ENCODE data around the gene PCGF5. TPM values are rescaled to one million over a fixed set of nuclear protein-coding genes. Genes with fewer than 3 reads are reported as not detected.

Gene PCGF5
- total and polyA plus RNA-seq, 2 experiments from 2014 or later: 7.7 to 8.7 TPM

DNA sequence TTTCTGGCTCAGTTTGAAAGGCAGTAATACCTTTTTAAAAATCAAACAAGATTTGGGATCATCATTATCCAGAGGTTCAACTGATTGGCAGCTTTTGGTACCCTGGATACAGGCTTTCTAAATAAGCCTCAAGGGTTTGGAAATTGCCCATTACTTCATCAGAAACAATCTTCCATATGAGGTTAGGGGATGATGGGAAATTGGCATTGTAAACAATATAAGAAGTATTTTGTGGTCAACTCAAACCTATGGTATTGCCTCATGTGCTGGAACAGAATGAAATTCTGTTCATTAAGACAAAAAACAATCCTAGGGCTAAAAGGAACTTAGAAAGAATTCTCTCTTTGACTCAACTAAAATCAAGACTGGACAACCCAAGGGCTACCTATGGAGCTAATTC is 97.1 kb downstream of the PCGF5 start:
- Mint-ChIP-seq H3K36me3 (ENCODE audit: low read depth) (no peaks in the 10 kb centered on the region), H3K4me1 (no peaks in the 10 kb centered on the region), H3K4me3 (no peak overlapping the region), H3K27me3 (ENCODE audit: insufficient read depth, low read depth, poor library complexity) (peaks cover 1% of the 10 kb centered on the region), H3K27ac (no peak overlapping the region), H3K9me3 (no peaks in the 10 kb centered on the region)
- no peaks in the 10 kb centered on the region for H3F3A ChIP-seq (replicated peaks; ENCODE audit: low read depth)
- H3K79me2 ChIP-seq (replicated peaks; ENCODE audit: insufficient read depth): no peaks in the 10 kb centered on the region
- H4K20me1 ChIP-seq (replicated peaks; ENCODE audit: insufficient read depth): no peaks in the 10 kb centered on the region
- no peaks in the 10 kb centered on the region for H3K36me3 ChIP-seq (ENCODE audit: insufficient read depth)
- H2AFZ ChIP-seq: no peak overlapping the region
- H3K27ac ChIP-seq (ENCODE audit: low read depth): no peak overlapping the region
- H3K4me3 ChIP-seq: no peak overlapping the region
- DNase-seq (ENCODE audit: low spot score) (no peak), ATAC-seq (no peak)
- H3K4me2 ChIP-seq: no peak overlapping the region
- H3K9me2 ChIP-seq (ENCODE audit: insufficient read depth): no peaks in the 10 kb centered on the region
- H3K4me1 ChIP-seq (ENCODE audit: insufficient read depth): no peaks in the 10 kb centered on the region
- H3K27me3 ChIP-seq (ENCODE audit: insufficient read depth): no peaks in the 10 kb centered on the region
- TF ChIP-seq, protein P1, sequence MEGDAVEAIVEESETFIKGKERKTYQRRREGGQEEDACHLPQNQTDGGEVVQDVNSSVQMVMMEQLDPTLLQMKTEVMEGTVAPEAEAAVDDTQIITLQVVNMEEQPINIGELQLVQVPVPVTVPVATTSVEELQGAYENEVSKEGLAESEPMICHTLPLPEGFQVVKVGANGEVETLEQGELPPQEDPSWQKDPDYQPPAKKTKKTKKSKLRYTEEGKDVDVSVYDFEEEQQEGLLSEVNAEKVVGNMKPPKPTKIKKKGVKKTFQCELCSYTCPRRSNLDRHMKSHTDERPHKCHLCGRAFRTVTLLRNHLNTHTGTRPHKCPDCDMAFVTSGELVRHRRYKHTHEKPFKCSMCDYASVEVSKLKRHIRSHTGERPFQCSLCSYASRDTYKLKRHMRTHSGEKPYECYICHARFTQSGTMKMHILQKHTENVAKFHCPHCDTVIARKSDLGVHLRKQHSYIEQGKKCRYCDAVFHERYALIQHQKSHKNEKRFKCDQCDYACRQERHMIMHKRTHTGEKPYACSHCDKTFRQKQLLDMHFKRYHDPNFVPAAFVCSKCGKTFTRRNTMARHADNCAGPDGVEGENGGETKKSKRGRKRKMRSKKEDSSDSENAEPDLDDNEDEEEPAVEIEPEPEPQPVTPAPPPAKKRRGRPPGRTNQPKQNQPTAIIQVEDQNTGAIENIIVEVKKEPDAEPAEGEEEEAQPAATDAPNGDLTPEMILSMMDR (conservative IDR thresholded peaks at IDR 0.05; ENCODE audit: low read depth in 2 of 2): no peak
- TF ChIP-seq, protein P2, sequence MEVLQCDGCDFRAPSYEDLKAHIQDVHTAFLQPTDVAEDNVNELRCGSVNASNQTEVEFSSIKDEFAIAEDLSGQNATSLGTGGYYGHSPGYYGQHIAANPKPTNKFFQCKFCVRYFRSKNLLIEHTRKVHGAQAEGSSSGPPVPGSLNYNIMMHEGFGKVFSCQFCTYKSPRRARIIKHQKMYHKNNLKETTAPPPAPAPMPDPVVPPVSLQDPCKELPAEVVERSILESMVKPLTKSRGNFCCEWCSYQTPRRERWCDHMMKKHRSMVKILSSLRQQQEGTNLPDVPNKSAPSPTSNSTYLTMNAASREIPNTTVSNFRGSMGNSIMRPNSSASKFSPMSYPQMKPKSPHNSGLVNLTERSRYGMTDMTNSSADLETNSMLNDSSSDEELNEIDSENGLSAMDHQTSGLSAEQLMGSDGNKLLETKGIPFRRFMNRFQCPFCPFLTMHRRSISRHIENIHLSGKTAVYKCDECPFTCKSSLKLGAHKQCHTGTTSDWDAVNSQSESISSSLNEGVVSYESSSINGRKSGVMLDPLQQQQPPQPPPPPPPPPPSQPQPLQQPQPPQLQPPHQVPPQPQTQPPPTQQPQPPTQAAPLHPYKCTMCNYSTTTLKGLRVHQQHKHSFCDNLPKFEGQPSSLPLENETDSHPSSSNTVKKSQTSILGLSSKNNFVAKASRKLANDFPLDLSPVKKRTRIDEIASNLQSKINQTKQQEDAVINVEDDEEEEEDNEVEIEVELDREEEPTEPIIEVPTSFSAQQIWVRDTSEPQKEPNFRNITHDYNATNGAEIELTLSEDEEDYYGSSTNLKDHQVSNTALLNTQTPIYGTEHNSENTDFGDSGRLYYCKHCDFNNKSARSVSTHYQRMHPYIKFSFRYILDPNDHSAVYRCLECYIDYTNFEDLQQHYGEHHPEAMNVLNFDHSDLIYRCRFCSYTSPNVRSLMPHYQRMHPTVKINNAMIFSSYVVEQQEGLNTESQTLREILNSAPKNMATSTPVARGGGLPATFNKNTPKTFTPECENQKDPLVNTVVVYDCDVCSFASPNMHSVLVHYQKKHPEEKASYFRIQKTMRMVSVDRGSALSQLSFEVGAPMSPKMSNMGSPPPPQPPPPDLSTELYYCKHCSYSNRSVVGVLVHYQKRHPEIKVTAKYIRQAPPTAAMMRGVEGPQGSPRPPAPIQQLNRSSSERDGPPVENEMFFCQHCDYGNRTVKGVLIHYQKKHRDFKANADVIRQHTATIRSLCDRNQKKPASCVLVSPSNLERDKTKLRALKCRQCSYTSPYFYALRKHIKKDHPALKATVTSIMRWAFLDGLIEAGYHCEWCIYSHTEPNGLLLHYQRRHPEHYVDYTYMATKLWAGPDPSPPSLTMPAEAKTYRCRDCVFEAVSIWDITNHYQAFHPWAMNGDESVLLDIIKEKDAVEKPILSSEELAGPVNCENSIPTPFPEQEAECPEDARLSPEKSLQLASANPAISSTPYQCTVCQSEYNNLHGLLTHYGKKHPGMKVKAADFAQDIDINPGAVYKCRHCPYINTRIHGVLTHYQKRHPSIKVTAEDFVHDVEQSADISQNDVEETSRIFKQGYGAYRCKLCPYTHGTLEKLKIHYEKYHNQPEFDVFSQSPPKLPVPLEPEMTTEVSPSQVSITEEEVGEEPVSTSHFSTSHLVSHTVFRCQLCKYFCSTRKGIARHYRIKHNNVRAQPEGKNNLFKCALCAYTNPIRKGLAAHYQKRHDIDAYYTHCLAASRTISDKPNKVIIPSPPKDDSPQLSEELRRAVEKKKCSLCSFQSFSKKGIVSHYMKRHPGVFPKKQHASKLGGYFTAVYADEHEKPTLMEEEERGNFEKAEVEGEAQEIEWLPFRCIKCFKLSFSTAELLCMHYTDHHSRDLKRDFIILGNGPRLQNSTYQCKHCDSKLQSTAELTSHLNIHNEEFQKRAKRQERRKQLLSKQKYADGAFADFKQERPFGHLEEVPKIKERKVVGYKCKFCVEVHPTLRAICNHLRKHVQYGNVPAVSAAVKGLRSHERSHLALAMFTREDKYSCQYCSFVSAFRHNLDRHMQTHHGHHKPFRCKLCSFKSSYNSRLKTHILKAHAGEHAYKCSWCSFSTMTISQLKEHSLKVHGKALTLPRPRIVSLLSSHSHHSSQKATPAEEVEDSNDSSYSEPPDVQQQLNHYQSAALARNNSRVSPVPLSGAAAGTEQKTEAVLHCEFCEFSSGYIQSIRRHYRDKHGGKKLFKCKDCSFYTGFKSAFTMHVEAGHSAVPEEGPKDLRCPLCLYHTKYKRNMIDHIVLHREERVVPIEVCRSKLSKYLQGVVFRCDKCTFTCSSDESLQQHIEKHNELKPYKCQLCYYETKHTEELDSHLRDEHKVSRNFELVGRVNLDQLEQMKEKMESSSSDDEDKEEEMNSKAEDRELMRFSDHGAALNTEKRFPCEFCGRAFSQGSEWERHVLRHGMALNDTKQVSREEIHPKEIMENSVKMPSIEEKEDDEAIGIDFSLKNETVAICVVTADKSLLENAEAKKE (CRISPR knock-in tag; IDR thresholded peaks at IDR 0.05): no peak

DNA sequence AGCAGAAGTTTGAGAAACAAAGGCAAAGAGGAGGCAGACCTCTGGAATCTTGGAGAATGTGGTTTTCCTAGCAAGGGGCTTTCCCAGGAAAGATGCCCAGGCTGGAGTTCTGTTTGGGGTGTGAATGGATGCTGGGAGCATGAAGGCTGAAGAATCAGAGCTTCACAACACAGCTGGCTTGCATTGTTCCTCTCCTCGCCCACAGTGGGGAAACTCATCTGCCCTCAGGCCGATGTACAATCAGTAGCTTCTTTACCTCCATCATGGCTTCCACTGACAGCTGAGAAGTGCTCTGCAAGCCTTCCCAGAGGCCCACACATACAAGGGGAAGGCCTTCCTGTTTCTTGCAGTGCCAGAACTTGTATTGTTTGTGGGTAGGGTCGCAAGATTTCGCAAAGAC is 98.9 kb downstream of the PCGF5 start:
- Histone ChIP-seq H3F3A (replicated peaks; ENCODE audit: low read depth) (no peaks in the 10 kb centered on the region), H2AFZ (no peak overlapping the region), H3K79me2 (replicated peaks; ENCODE audit: insufficient read depth) (no peaks in the 10 kb centered on the region), H3K4me3 (no peak overlapping the region), H3K27ac (ENCODE audit: low read depth) (no peak overlapping the region), H3K4me2 (no peak overlapping the region), H3K36me3 (ENCODE audit: insufficient read depth) (no peaks in the 10 kb centered on the region), H3K4me1 (ENCODE audit: insufficient read depth) (no peaks in the 10 kb centered on the region), H4K20me1 (replicated peaks; ENCODE audit: insufficient read depth) (no peaks in the 10 kb centered on the region), H3K9me2 (ENCODE audit: insufficient read depth) (no peaks in the 10 kb centered on the region), H3K27me3 (ENCODE audit: insufficient read depth) (no peaks in the 10 kb centered on the region)
- Mint-ChIP-seq H3K4me1 (no peaks in the 10 kb centered on the region), H3K4me3 (no peak overlapping the region), H3K9me3 (peaks cover 7% of the 10 kb centered on the region), H3K36me3 (ENCODE audit: low read depth) (peaks cover 4% of the 10 kb centered on the region; the same call in 2 of the 3 replicates), H3K27ac (no peak overlapping the region), H3K27me3 (ENCODE audit: insufficient read depth, low read depth, poor library complexity) (peaks cover 1% of the 10 kb centered on the region)
- ATAC-seq: no peak
- DNase-seq (ENCODE audit: low spot score): no peak
- TF ChIP-seq ZNF114 (CRISPR knock-in tag; IDR thresholded peaks at IDR 0.05) (no peak), CREB1 (CRISPR knock-in tag; IDR thresholded peaks at IDR 0.05; ENCODE audit: low read depth) (no peak), POLR2AphosphoS5 (IDR thresholded peaks at IDR 0.05; ENCODE audit: low read depth) (no peak), NANOG (IDR thresholded peaks at IDR 0.05; ENCODE audit: borderline replicate concordance) (no peak), EZH2phosphoT487 (IDR thresholded peaks at IDR 0.05; ENCODE audit: unreplicated experiment) (no peak), STAT1 (IDR thresholded peaks at IDR 0.05; ENCODE audit: unreplicated experiment) (no peak), JUNB (IDR thresholded peaks at IDR 0.05; ENCODE audit: unreplicated experiment) (no peak)
- TF ChIP-seq, protein P3, sequence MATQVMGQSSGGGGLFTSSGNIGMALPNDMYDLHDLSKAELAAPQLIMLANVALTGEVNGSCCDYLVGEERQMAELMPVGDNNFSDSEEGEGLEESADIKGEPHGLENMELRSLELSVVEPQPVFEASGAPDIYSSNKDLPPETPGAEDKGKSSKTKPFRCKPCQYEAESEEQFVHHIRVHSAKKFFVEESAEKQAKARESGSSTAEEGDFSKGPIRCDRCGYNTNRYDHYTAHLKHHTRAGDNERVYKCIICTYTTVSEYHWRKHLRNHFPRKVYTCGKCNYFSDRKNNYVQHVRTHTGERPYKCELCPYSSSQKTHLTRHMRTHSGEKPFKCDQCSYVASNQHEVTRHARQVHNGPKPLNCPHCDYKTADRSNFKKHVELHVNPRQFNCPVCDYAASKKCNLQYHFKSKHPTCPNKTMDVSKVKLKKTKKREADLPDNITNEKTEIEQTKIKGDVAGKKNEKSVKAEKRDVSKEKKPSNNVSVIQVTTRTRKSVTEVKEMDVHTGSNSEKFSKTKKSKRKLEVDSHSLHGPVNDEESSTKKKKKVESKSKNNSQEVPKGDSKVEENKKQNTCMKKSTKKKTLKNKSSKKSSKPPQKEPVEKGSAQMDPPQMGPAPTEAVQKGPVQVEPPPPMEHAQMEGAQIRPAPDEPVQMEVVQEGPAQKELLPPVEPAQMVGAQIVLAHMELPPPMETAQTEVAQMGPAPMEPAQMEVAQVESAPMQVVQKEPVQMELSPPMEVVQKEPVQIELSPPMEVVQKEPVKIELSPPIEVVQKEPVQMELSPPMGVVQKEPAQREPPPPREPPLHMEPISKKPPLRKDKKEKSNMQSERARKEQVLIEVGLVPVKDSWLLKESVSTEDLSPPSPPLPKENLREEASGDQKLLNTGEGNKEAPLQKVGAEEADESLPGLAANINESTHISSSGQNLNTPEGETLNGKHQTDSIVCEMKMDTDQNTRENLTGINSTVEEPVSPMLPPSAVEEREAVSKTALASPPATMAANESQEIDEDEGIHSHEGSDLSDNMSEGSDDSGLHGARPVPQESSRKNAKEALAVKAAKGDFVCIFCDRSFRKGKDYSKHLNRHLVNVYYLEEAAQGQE (IDR thresholded peaks at IDR 0.05; ENCODE audit: unreplicated experiment): no peak
- TF ChIP-seq, protein P4, sequence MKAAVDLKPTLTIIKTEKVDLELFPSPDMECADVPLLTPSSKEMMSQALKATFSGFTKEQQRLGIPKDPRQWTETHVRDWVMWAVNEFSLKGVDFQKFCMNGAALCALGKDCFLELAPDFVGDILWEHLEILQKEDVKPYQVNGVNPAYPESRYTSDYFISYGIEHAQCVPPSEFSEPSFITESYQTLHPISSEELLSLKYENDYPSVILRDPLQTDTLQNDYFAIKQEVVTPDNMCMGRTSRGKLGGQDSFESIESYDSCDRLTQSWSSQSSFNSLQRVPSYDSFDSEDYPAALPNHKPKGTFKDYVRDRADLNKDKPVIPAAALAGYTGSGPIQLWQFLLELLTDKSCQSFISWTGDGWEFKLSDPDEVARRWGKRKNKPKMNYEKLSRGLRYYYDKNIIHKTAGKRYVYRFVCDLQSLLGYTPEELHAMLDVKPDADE (IDR thresholded peaks at IDR 0.05): no peak

Measured in GM23338 (cell line).